Measurements from ENCODE around the gene CEP72.
"Not testable (repeated sequence)": the region's sequence is repeated elsewhere in the genome, so short reads cannot be mapped to it uniquely, and the experiment has no call there.

DNA sequence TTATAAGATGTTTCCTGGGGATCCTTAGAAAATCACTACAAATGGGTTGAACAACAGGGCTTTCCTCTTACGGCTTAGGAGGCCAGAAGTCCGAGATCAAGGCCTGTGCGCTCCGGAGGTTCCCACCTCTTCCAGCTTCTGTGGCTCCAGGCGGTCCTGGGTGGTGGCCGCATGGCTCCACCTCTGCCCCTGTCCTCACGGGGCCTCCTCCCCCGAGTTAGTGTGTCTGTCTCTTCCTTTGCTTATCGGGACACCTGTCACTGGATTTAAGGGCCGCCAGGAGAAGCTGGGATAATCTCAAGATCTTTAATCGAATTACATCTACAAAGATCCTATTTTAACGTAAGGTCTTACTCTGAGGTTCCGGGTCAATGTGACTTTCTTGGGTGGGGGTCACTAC lies 83.3 kb downstream of the CEP72 start:
- not testable (repeated sequence) for TF ChIP-seq CTCF (conservative IDR thresholded peaks at IDR 0.05; ENCODE audit: low read depth, low read length); EZH2phosphoT487 (IDR thresholded peaks at IDR 0.05; ENCODE audit: borderline replicate concordance, low read length); EZH2 (IDR thresholded peaks at IDR 0.05; ENCODE audit: low read length, unreplicated experiment)
